Coronary artery (tissue), 2 donors: ENCODE measurements around the gene TKTL1.
A peak's percentile ranks its signal among the peaks of the same experiment; 100 is the strongest.

Experiments used
- DNase-seq: peaks from one replicate; pipeline ENCODE4 v3.0.0-alpha.2; 2017; ENCODE audit warnings: low spot score
- H3K27ac ChIP-seq, 2 donors: fragments of 200-600 bp; sonication (generic); one replicate each; pipeline ENCODE4 v1.5.1; 2016 to 2019
- H3K4me3 ChIP-seq: fragments of 200-600 bp; sonication (generic); 2 replicates; pipeline ENCODE4 v1.5.1; 2016; ENCODE audit warnings: mild to moderate bottlenecking, moderate library complexity
- TF ChIP-seq, protein P1 (sequence below): fragments of 200-600 bp; sonication (generic); IDR thresholded peaks from one replicate; pipeline ENCODE4 v1.5.1; 2019; ENCODE audit warnings: antibody characterized with exemption

TKTL1 gene

GRCh38 chrX:154371017-154371788, 75.6 kb downstream of the TKTL1 start:
- TF ChIP-seq, protein P1, sequence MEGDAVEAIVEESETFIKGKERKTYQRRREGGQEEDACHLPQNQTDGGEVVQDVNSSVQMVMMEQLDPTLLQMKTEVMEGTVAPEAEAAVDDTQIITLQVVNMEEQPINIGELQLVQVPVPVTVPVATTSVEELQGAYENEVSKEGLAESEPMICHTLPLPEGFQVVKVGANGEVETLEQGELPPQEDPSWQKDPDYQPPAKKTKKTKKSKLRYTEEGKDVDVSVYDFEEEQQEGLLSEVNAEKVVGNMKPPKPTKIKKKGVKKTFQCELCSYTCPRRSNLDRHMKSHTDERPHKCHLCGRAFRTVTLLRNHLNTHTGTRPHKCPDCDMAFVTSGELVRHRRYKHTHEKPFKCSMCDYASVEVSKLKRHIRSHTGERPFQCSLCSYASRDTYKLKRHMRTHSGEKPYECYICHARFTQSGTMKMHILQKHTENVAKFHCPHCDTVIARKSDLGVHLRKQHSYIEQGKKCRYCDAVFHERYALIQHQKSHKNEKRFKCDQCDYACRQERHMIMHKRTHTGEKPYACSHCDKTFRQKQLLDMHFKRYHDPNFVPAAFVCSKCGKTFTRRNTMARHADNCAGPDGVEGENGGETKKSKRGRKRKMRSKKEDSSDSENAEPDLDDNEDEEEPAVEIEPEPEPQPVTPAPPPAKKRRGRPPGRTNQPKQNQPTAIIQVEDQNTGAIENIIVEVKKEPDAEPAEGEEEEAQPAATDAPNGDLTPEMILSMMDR = no peak
- peak overlapping the region; percentile 93 for H3K4me3 ChIP-seq
- peak overlapping the region; percentile 93 to 99 for H3K27ac ChIP-seq
- DNase-seq = peak; percentile 94

- Histone ChIP-seq H3K4me3 (peak overlapping the region; percentile 93), H3K27ac (peak overlapping the region; percentile 93 to 99)
- TF ChIP-seq, protein P1 = no peak
- no peak for DNase-seq
Observed at GRCh38 chrX:154371789-154372300, 76.2 kb downstream of the TKTL1 start.

DNA sequence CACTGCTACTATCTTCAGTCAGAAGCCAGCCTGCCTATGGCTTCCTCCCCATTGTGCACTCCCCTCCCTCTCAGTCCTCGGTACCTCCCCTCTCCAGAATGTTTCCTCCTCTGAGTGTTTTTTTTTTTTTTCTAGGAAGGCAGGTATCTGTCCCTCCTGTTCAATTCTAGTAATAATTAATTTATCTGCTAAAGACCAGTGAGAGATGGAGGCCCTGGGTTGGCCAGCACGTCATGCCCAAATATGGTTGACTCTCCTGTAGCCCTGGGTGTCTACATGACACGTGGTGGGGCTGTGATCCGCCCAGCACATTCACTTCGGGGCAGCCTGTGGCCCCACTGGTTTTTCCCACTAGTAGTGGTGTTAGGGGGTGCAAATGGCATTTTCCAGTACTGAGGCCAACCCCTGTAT, 77.0 kb downstream of the TKTL1 start:
- TF ChIP-seq, protein P1 = no peak
- Histone ChIP-seq H3K4me3 (peak overlapping the region; percentile 93), H3K27ac (peak overlapping the region; percentile 93 to 99)

GRCh38 chrX:154373340-154374306, 78.0 kb downstream of the TKTL1 start:
- TF ChIP-seq, protein P1 = peak; percentile 33
- peak; percentile 87 for DNase-seq
- Histone ChIP-seq H3K27ac (peak overlapping the region; percentile 93 to 99), H3K4me3 (peak overlapping the region; percentile 93)

More for the DNA sequence above, 77.0 kb downstream of the TKTL1 start:
- DNase-seq = no peak

- DNase-seq = no peak
- TF ChIP-seq, protein P1 = no peak
- Histone ChIP-seq H3K27ac (peak within 1 kb of the TSS; percentile 93 to 99), H3K4me3 (peak within 1 kb of the TSS; percentile 93)
Observed at GRCh38 chrX:154374313-154375155, 78.9 kb downstream of the TKTL1 start, which contains the start of gene FLNA. Gene FLNA, minus strand, starts transcription at chrX:154374634. Its CDS starts 3,389 bp downstream, at chrX:154371245.

- no peak for DNase-seq
- Histone ChIP-seq H3K4me3 (peak overlapping the region; percentile 93), H3K27ac (peak overlapping the region; percentile 93 to 99)
- TF ChIP-seq, protein P1 = no peak
Observed at GRCh38 chrX:154375156-154375504, 79.5 kb downstream of the TKTL1 start.
